ENCODE data around the gene ST8SIA5.

DNA sequence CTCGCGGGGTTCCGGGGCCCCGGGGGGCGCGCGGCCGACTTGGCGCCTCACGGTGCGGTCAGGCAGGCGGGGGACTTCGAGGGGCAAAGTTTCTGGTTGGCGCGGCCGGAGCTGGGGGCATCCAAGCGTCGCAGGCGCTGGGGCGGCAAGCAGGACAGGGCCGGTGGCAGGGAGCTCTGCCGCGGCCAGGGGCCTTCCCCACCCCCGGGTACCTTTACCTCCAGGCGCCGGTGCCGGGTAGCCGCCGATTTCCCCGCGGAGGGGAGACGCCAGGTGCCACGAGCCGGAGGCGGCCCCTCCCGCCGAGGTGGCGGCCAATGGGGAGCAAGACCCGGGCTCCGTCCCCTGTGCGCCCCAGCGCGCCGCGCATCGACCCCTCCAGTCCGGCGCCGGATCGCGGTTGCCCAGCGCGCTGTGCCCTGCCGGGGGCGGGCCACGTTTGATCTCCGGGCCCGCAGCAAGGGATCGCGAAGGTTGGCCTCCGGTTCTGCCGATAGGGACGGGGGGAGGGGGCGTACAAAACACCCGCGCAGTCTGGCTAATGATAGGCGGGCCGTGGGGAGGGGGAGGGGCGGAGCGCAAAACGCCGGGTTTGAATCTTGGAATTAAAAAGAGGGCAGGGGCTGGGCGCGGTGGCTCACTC, at the start of gene ST8SIA5:
- no peak for TF ChIP-seq STAT3 (IDR thresholded peaks at IDR 0.05; ENCODE audit: low read depth, low read length)
- peak; percentile 94 for TF ChIP-seq HDAC6 (IDR thresholded peaks at IDR 0.05; ENCODE audit: unreplicated experiment)
- TF ChIP-seq, protein P1, sequence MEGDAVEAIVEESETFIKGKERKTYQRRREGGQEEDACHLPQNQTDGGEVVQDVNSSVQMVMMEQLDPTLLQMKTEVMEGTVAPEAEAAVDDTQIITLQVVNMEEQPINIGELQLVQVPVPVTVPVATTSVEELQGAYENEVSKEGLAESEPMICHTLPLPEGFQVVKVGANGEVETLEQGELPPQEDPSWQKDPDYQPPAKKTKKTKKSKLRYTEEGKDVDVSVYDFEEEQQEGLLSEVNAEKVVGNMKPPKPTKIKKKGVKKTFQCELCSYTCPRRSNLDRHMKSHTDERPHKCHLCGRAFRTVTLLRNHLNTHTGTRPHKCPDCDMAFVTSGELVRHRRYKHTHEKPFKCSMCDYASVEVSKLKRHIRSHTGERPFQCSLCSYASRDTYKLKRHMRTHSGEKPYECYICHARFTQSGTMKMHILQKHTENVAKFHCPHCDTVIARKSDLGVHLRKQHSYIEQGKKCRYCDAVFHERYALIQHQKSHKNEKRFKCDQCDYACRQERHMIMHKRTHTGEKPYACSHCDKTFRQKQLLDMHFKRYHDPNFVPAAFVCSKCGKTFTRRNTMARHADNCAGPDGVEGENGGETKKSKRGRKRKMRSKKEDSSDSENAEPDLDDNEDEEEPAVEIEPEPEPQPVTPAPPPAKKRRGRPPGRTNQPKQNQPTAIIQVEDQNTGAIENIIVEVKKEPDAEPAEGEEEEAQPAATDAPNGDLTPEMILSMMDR (IDR thresholded peaks at IDR 0.05 in 2 of 3, conservative IDR thresholded peaks at IDR 0.05 in 1 of 3; ENCODE audit: control insufficient read depth in 2 of 3, extremely low read depth in 1 of 3, insufficient read depth in 1 of 3, low read depth in 3 of 3, low read length in 3 of 3) = no peak
